ENCODE measurements around the gene ZFAND3.

ZFAND3 gene

DNA sequence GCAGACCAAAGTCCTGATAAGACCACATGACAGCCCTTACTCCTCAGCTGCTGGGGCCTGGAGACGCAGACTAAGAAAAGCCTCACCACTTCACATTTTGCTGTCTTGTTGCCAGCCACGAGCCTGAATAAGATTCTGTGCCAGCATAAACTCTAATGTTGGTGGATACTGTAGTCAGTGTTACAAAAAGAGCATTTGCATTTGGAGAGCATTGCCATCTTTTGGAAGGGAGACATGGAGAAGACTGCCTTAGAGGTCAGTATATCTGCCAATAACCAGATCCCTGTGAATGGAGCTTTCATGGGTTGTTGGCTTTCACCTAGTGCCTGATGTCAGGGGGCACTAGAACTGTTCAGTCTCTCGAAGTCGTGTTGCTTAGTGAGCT is 315.2 kb downstream of the ZFAND3 start:
- DNase-seq (ENCODE audit: low read depth): no peak

GRCh38 chr6:38136547-38136946 is 317.0 kb downstream of the ZFAND3 start:
- DNase-seq (ENCODE audit: low read depth): no peak

GRCh38 chr6:38137608-38138265 is 318.2 kb downstream of the ZFAND3 start:
- DNase-seq (ENCODE audit: low read depth): no peak

GRCh38 chr6:38138374-38138773 is 318.8 kb downstream of the ZFAND3 start:
- DNase-seq (ENCODE audit: low read depth): no peak

DNA sequence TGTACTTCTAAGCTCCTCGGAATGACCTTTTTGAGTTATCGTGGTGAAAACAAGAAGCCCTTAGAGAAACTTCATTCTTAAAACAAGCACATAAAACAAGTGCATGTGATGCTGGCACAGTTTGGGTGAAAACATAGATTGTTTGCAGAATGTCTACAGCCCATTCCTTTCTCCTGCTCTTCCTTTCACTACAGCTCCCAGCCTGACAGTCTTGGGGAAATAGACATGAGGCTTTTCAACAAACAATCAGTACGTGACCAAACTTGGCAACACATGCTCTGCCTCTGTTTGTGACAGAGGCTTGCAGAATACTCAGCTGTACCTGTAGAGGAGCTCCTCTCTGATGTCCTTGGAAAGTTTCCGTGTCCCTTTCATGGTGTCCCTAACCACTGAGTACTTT is 321.6 kb downstream of the ZFAND3 start:
- no peak for DNase-seq (ENCODE audit: low read depth)

DNA sequence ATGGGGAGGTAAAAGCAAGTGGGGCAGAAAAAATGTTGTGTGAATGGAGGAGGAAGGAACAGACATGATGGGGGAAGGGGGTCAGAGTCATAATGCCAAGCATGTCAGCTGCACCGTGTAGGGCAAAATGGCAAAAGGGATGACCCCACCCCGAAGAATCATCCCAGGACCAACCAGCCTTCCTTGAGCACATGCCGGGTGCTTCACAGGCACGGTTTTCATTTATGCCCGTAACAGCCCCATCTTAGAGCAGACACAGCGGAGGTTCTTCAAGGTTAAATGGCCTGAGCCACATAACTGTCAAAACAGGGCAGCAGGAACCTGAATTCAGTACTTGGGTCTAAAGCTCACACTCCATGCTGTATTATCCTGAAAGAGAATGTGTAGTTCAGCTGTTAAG is 322.2 kb downstream of the ZFAND3 start:
- DNase-seq (ENCODE audit: low read depth): no peak

DNA sequence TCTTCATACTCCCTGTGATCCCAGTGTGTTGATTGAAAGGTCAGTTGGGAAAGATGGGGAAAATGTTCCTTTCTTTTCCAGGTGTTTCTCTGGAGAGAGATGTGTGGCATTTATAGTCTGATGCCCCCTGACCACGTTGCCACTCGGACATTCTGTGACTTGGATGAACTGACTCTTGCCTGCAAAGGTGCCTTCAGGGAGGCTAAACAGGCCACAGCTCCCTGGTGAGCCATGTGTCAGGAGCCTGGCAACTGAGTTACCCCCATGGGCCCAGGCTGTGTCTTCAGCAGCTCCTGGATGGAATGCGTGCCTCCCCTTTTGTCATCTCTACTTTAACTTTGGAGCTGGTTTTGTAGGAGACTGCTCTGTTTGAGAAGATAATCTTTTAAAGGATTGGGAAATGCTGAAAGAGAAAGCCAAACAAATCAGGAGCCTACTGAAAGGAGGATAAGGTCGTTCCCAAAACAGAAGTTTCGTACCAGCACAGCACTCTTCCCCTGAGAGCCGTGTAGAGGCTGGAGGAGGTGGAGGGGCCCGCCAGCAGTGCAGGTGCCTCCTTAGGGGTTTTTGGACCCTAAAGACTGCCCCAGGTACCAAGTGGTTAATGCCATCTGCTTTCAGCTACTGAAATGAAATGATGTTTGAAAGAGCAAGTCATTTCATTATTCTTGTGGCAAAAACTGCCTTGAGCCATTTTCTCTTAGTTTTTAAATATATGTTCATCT is 322.8 kb downstream of the ZFAND3 start:
- no peak for DNase-seq (ENCODE audit: low read depth)

- DNase-seq (ENCODE audit: low read depth): no peak
Observed at GRCh38 chr6:38143191-38144150, 323.9 kb downstream of the ZFAND3 start.

GRCh38 chr6:38144365-38144945 is 324.9 kb downstream of the ZFAND3 start:
- no peak for DNase-seq (ENCODE audit: low read depth)

DNA sequence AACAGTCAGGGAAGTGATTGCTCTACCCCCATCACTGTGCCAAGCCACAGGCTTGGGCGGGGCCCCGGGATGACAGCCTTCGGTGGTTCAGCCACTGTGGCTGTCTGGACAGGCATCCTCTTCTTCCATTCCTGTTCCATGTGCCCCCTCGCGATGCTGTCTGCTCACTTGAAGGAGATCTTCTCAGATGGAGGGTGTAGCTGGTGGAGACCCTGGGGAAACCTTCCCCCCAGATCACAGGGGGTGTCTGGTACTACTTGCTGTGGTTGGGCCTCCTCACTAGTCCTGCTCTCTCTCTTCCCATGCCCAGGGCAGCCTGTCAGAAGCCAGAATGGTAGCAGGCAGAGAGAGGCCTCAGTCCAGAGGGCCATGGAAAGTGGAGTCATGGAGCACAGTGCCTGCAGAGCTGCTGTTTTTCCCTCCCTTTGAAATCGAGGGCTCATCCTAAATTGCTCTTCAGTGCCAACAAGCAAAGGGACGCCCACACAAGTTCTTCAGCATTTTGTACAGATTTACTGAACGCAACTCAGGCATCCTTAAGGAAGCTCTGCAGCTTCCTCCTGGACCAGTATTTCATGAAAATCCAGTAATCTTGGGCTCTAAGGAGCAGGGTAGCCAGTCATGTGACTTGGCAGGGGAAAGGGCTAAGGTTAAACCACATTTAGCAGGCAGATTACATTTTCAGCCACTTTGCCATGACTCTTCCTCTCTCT is 326.6 kb downstream of the ZFAND3 start:
- DNase-seq (ENCODE audit: low read depth): no peak

DNA sequence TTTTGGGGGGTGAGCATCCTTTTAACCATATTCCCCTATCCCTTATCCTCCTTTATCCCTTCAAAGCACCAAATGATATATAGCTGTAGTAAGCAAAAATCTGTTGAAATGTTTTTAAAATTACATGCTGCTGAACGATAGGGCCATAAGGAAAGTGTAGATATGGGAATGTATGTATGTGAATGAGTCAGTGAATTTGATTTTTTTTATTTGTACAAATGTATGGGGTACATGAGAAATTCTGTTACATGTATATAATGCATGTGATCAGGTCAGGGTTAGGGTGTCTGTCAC is 327.2 kb downstream of the ZFAND3 start:
- no peak for DNase-seq (ENCODE audit: low read depth)

DNA sequence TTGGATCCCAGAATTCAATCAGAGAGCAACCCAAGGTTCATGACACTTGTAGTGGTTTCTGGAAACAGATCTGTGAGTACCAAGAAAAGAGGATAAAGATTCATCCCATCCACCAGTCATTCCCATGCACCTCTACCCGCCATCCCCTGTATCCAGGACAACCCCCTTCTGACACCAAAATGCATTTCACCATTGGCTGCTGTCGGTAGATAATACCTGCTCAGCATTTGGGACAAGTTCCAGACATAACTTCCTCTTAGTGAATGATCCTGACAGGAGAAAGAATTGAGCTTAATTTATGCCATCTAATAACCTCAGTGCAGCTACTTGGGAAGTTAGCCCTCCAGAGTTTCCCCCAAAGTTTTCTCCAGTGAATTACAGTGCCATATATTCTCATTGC is 329.1 kb downstream of the ZFAND3 start:
- no peak for DNase-seq (ENCODE audit: low read depth)

DNA sequence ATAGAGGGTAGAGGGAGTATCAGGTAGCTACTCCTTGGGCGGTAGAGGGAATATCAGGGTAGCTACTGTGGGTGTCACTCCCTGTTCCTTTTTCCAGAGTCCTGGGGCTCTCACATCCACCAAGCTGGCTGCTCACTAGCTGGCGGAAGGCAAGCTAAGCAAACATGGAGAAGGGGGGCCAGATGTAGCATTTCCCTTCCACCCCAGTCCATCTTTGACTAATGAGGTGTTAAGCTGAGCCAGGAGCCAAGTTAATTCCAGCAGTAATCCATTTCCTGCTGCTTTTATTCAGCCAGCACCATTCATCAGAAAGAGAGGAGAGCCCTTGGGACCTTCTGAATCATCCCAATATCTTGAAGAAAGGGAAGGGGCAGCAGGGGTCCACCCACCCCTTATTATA is 330.0 kb downstream of the ZFAND3 start:
- DNase-seq (ENCODE audit: low read depth): no peak

DNA sequence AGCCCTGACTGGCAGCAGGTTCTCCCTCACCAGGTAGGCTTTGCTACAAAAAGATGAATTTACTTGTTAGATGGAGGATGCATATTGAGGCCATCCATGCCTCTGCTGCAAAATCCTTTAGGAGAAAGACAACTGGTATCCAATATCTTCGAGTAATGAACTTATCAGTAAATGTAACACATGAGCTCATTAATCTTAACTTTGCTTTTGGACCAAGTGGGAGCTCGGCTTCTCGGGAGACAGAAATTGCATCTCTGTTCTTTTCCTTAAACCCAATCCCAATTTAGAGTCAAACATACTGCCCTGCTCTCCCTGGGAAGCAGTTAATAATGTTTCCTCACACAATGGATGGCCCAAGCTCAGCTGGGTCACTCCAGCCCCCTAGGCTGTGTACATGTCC is 330.5 kb downstream of the ZFAND3 start:
- DNase-seq (ENCODE audit: low read depth): no peak

- DNase-seq (ENCODE audit: low read depth): no peak
Observed at GRCh38 chr6:38150681-38151296, 331.3 kb downstream of the ZFAND3 start.

- no peak for DNase-seq (ENCODE audit: low read depth)
Observed at GRCh38 chr6:38151580-38152500, 332.3 kb downstream of the ZFAND3 start.

DNA sequence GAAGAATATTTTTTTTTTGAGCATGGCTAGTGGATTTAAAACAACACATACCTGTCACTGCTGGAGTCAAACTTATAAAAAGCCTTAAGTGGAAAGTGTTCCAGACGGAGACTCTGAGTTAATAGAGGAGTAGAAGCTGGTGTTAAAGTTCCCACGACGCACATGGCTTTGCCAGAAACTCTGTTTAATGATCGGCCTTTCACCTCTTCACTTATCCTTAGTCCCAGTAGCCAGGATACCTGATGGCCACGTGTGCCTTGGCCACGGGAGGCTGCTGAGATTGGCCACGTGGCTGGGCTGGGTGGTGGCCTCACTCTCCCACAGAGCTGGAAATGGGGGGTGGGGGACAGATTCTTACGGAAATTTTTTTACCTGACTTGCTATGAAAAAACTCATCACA is 333.1 kb downstream of the ZFAND3 start:
- DNase-seq (ENCODE audit: low read depth): no peak

- DNase-seq (ENCODE audit: low read depth): no peak
Observed at GRCh38 chr6:38153076-38153797, 333.7 kb downstream of the ZFAND3 start.

- DNase-seq (ENCODE audit: low read depth): no peak
Observed at GRCh38 chr6:38153798-38154345, 334.3 kb downstream of the ZFAND3 start.
